NCI-H146 treated with DMSO at 0.1 percent for 48 hours (cell line): Measurements from ENCODE around the gene CXXC5.

ENCODE experiments used
- DNase-seq: peaks from one replicate; lab custom pipeline; 2025; ENCODE audit not compliant: unreplicated experiment; lab: John Stamatoyannopoulos, UW

CXXC5 gene

DNA sequence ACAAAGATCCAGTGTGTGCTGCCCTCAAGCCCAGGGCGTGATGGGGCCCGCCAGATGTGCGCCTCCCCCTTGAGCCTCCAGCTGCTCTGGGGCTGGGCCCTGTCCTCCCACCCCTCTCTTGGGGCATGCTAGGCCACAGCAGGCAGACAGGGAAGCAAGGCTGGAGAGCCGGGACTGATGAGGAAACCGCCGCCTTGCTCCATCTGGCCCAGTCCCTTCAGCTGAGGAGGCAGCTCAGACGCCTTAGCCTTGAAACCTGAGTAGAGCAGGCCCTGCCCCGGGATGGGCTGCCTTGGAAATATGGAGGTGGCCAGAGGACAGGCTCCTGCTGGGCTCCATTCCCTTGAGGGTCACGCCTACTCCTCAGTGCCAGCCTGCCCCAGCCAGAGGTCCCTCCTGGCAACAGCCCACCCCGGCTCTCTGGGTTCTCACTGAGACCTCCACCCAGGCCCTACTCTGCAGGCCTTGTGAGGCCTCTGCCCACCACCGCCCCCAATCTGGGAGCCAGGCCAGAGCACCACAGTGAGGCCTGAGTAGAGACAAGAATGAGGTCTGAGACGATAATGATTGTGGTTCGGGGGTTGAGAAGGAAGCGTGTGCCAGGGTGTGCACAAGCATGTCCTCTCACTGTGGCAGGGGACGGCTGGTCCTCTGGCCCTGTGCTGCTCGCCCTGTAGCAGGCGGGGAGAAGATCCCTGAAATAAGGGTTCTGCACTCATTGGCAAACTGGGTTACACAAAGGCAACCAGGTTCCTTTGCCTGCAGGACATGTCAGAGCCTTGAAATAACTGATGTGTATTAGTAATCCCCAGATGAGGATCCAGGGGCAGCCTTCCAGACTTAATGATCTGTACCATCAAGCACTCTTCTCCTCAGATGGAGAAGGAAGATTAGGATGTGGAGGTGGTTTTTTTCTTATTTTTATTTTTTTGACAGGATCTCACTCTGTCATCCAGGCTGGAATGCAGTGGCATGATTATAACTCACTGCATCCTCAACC is 30.9 kb downstream of the CXXC5 start:
- DNase-seq: no peak

- DNase-seq: no peak
Observed at GRCh38 chr5:139680368-139681111, 32.4 kb downstream of the CXXC5 start.

DNA sequence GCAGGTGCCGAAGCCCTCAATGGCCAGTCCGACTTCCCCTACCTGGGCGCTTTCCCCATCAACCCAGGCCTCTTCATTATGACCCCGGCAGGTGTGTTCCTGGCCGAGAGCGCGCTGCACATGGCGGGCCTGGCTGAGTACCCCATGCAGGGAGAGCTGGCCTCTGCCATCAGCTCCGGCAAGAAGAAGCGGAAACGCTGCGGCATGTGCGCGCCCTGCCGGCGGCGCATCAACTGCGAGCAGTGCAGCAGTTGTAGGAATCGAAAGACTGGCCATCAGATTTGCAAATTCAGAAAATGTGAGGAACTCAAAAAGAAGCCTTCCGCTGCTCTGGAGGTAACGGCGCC is 32.9 kb downstream of the CXXC5 start:
- no peak for DNase-seq

DNA sequence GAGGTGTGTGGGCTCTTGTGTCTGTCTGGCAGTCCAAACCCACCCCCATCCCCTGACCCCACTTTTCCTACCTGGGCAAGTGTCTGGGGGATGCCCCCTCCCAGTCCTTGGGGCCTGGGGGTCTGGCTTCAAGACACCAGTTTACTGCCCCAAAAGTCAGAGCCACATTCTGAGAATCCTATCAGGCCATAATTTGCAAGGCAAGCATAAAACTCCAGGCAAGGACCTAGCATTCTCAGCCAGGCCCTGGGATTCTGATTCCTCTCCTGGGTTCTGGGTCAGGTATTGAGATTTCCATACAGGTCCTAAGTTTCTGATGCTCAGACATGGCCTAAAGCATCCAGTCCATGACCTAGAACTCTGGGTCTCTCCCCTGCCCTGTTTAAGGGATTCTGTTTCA is 33.3 kb downstream of the CXXC5 start:
- DNase-seq: no peak

DNA sequence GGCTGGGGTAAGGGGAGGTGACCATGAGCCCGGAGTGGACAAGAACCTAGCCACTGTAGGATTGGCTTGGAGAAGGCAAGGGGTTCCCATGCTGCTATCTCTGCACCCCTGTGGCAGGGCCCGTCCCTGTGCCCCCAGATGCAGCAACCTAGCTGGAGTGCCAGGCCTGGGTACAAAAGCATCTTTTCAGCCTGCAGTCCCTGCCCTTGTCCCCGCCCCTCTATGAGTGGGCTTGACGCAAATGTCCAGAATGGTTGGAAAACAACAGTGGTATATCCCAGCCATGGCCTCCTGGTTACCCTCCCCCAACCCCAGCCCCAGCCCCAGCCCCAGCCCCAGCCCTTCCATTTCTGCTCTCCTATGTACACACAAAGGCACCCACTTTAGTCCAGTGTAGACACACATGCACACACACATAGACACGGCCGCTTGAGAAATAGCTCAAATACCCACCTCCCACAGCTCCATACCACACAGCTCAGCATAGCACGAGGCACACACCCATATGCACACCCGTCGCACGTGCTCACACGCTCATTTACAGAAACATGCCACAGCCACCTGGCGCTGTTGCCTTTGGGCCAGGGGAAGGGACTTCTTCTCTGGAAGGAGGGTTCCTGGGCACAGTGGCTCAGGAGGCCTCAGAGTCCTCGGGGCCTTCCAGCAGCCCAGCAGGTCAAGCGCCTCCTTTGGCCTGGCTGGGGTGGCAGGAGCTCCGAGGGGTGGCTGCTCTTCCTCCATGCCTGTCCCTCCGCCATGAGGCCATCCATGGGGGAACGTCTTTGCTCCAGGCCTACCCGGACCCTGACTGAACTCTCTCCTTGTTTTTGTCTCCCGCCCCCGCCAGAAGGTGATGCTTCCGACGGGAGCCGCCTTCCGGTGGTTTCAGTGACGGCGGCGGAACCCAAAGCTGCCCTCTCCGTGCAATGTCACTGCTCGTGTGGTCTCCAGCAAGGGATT is 34.1 kb downstream of the CXXC5 start:
- no peak for DNase-seq

DNA sequence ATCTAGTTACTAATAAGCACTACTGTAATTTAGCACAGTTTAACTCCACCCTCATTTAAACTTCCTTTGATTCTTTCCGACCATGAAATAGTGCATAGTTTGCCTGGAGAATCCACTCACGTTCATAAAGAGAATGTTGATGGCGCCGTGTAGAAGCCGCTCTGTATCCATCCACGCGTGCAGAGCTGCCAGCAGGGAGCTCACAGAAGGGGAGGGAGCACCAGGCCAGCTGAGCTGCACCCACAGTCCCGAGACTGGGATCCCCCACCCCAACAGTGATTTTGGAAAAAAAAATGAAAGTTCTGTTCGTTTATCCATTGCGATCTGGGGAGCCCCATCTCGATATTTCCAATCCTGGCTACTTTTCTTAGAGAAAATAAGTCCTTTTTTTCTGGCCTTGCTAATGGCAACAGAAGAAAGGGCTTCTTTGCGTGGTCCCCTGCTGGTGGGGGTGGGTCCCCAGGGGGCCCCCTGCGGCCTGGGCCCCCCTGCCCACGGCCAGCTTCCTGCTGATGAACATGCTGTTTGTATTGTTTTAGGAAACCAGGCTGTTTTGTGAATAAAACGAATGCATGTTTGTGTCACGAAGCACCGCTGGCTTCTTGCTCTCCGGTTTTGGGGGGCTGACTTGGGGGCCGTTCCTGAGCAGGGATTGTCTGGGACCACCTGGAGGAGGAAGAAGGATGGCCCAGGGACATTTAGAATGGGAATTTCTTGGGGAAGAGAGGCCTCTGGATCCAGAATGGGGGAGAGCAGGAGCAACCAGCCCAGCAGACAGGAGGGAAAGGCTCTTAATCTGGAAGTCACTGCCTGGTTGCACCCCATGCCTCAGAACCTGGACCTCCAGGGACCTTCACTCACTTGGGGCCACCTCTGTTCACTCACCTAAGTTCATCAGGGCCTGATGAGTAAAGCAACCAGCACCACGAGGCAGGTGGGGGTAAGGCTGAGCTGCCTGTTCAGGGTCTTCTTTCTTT is 35.4 kb downstream of the CXXC5 start:
- DNase-seq: no peak

GRCh38 chr5:139684350-139684880 is 36.3 kb downstream of the CXXC5 start:
- DNase-seq: no peak

DNA sequence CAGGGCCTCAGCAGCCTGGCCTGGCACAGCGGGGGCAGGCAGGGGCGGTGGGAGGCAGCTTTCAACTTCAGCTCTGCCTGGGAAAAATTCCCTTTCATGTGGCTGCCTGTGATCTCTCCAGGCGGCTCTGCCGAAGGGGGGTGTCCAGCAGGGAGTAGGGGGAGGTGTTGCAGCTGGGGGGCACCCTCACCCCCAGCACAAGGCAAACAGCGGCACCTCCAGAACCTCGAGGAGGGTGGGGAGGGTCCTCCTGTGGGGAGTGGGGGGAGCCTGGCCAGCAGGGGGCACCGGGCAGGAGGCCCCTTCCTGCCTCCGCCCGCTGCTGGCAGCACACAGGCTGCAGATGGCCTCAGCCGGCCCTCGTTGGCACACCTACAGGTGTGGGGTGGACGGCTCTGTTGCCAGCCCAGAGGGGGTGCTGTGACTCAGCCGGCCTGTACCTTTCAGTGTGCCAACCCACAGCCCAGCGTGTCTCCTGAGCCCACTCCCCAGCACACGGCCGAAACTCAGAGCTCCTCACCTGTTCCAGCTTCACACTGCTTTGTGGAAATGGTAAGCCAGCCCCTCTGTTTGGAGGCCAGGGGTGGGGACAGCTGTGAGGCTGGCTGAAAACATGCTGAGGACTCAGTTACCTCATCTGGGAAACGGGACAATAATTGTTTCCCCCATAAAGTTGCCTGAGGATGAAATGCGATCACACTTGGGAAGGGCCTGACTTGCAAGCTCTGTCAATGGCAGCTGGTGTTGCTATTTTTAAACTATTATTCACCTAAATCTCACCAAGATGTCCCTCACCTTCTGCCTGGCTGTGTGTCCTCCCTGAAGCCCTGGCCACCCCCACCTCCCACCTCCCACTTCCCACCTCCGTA is 37.0 kb downstream of the CXXC5 start:
- no peak for DNase-seq

GRCh38 chr5:139685886-139686285 is 37.7 kb downstream of the CXXC5 start:
- no peak for DNase-seq

DNA sequence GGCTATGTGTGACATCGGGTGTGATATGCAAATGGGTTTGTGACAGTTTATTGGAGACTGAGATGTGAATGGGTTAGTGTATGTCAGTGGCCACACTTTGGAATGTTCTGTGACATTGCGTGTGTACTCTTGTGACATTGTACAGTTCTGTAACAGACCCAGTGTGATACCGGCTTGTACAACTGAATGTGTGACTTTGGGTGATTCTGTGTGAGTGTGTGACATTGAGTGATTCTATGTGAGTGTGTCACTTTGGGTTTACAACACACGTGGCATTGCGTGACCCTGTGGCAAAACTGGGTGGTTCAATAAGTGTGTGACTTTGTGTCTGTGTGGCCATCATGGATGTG is 38.2 kb downstream of the CXXC5 start:
- DNase-seq: no peak

- DNase-seq: no peak
Observed at GRCh38 chr5:139686706-139687441, 38.7 kb downstream of the CXXC5 start.

GRCh38 chr5:139687656-139688055 is 39.5 kb downstream of the CXXC5 start:
- DNase-seq: no peak

DNA sequence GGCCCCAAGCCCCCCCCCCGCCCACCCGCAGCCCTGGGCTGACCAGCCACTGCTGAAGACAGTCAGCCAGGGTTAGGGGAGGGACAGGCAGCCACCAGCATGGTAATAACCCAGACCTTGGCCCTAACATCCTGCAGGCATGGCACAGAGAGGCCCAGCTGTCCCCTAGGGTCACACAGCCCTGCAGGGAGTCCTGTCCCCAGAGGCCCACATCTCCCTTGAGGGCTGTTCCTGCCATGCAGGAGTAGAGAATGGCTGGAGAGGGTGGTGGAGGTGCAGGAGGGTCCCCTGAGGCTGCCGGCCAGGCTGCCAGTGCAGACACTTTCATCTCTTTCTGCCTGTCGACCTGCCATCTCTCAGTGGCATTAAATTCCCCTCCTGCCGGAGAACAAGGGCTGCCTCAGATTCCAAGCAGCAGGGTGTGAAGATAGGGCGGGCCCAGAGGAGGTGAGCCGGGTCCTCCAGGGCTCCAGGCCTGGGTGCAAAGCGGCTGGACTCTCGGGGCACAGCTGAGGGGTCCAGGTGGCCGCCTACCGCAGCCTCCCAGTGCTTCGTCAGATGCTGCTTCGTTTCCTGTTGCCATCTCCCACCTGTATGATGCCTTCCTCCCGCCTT is 40.0 kb downstream of the CXXC5 start:
- no peak for DNase-seq

DNA sequence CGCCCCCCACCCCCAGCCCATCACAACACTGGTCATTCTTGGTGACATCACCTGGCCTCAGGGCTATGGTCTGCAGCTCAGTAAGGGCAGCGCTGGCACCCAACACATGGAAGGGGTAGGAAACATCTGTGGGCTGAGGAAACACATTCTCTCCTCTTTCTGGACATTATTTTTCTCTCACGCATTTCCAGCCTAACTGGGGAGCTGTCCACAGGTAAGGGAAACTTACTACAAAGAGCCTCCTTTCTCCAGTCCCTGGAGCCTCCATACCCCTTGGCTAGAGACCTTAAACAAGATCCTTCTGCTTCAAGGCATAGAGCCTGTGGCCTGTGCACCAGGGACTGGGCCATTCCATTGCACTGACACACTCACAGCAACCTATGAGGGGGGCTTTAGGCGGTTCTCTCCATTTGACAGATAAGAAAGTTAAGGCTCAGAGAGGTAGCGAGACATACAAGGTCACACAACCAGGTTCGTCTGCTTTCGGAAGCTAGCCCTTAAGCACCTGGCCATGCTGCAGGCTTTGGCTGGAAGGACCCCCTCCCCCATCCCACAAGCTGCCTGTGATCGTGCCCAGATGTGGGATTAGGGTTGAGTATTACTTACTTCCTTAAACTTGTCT is 40.7 kb downstream of the CXXC5 start:
- DNase-seq: no peak

DNA sequence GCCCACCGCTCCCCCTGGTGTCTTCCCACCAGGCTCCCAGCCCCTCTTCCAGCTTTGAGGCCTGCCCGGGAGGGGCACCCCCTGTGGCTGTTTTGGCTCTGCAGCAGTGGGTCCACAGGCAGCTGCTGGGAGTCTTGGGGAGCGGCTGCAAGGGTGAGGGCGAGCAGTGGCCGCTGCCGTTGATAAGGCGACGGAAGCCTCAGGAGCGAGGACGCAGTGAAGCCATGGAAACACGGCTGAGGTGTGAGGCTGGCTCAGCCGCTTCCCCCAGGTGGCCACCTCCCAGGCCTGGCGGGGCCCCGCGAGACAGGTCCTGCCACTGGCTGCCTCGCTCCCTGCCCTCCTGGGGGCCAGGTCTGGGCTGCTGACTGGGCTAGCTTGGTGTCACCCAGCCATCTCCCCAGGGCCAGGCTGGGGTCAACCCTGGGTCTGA is 41.5 kb downstream of the CXXC5 start:
- DNase-seq: no peak

DNA sequence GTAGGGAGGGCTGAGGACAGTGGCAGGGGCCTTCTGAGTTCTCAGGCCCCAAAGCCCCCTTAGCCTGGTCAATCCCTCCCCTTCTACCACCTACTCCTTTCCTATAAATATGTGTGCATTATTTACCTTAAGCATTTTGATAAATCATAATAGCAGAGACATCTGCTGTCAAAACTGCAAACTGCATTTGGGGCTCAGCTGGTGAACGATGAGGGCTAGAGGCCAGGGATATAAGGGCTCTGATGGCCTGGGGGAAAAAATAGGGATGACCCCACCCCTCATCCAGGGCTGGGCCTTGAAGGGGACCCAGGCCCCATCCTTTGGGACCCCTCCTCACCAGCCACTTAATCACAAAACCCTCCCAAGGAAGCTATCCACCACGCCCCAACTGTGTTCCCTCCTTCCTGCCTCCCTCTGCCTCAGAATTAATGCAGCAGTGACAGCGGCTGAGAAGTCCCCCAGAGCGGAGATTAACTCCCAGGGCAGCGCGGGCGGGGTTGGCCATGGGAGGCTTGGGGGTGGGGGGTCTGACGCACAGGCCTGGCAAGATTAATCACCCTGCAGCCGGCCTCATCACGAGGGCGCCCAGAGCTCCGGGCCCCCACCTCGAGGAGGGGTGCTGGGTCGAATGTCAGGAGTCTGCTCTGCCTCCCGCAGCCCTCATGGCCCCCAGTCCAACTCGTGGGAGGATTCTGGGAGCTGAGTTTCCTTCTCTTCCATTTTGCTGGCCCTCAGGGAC is 42.1 kb downstream of the CXXC5 start:
- no peak for DNase-seq
